ENCODE results near the gene FBXL4. TPM values are rescaled to one million over a fixed set of nuclear protein-coding genes. Genes with fewer than 3 reads are reported as not detected.

Gene FBXL4
- total RNA-seq, 6 donors from 2014 or later = 6.3 to 25.9 (median 14.4) TPM

DNA sequence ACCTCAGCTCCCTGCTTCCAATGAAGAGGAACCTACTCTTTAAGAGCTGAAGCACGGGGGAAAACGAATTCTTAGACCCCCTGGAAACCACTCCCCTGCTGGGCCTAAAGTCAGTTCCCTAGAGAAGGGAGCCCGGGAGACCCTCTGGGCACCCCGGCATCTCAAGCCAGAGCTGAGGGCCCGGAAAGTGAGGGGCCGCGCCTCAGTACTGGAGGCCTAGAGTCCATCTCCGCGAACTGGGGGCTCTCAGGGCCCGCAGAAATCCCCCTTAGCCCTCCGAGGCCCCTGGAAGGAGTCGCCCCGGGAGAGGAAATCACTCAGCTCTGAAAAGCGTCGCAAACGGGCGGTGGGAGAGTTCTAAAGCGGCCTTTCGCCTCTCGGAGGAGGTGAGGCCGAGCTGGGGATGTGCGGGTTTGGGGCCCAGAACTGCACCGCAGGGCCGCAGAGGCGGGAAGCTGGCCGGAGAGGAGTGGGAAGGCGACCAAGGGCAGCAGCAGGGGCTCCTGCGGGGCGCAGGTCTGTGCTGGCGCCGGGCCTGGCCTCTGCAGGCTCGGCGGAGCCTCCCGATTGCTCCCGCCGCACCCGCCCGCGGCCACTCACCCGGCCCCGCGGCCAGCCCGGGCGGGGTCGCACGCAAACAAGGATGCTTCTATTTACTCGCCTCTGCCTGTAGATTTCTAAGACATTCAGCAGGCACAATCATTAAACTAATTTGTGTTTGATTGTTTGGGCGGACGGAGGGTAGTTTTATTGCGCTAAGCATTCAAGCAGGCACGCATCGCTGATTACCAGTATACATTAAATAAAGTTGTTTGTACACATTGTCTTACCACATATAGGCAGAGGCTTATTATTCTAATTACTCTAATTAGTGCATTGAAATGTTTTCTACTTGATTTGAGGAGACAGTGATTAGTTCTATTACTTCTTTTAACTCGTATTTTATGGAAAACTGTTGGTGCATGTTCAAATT, 104.2 kb downstream of the FBXL4 start:
- peaks cover 5 to 89% (median 45%) of the 10 kb centered on the region in 4 donors for H3K27me3 ChIP-seq
- H3K4me1 ChIP-seq = peaks cover 30 to 50% (median 32%) of the 10 kb centered on the region in 4 donors
- 9 to 11% methylated on average over 39 to 51 of the region's 53 CpGs for WGBS, 2 donors
- no peaks in the 10 kb centered on the region for H3K36me3 ChIP-seq
- TF ChIP-seq EP300 (IDR thresholded peaks at IDR 0.05) (no peak), POLR2AphosphoS5 (IDR thresholded peaks at IDR 0.05) (no peak), POLR2A (IDR thresholded peaks at IDR 0.05) (no peak)
- TF ChIP-seq, protein P1, sequence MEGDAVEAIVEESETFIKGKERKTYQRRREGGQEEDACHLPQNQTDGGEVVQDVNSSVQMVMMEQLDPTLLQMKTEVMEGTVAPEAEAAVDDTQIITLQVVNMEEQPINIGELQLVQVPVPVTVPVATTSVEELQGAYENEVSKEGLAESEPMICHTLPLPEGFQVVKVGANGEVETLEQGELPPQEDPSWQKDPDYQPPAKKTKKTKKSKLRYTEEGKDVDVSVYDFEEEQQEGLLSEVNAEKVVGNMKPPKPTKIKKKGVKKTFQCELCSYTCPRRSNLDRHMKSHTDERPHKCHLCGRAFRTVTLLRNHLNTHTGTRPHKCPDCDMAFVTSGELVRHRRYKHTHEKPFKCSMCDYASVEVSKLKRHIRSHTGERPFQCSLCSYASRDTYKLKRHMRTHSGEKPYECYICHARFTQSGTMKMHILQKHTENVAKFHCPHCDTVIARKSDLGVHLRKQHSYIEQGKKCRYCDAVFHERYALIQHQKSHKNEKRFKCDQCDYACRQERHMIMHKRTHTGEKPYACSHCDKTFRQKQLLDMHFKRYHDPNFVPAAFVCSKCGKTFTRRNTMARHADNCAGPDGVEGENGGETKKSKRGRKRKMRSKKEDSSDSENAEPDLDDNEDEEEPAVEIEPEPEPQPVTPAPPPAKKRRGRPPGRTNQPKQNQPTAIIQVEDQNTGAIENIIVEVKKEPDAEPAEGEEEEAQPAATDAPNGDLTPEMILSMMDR (IDR thresholded peaks at IDR 0.05) = no peak
- DNase-seq (peak in 1 of 2 donors; percentile 77), ATAC-seq (ENCODE audit: low FRiP score in 2 of 2) (no peak)
- H3K4me3 ChIP-seq = no peak overlapping the region
- no peaks in the 10 kb centered on the region for H3K9me3 ChIP-seq
- H3K27ac ChIP-seq = no peak overlapping the region

DNA sequence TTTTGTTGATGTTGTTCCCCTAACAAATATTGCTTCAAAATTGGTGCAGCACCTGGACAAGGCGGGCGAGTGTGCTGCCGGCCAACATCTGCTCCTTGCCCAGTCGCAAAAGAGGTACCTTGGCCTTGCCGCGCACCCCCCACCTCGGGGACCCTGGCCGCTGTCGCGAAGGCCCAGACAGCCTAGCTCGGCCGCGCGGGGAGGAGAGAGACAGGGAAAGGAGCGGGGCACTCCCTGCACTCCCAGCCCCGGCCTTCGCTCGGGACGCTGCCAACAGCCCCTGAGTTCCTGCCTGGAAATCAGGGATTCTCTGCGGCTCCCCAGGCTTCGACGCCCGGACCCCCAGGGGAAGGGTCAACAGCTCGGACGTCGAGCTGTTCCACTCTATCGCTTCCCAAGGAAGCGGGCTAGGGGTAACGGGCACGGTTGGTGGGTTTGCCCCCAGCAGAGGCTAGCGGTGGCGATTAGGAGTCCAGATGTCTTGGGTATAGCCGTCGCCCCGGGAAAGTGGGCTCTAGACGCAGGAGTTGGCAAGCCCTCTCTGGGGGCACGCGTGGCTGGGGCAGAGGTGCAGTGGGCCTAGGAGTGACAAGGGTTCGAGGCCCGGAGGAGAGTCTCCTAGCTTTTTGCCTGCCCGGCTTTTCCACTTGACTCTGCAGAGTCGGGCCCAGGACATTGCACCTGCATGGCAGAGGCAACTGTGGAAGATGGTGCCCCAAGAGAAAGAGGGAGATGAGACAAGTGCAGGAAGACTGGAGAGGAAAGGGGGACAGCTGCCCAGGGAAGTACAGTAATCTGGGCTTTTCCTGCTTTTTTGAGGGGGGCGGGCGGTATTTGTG, 105.2 kb downstream of the FBXL4 start:
- Histone ChIP-seq H3K4me3 (no peak overlapping the region), H3K27me3 (peaks cover 9 to 89% (median 41%) of the 10 kb centered on the region in 4 donors), H3K4me1 (peaks cover 23 to 40% (median 24%) of the 10 kb centered on the region in 4 donors), H3K27ac (no peak overlapping the region), H3K36me3 (no peaks in the 10 kb centered on the region), H3K9me3 (no peaks in the 10 kb centered on the region)
- peak in 1 of 2 donors; percentile 76 for DNase-seq
- WGBS, 2 donors = 8 to 10% methylated on average over 27 to 38 of the region's 44 CpGs
- TF ChIP-seq, protein P1 (IDR thresholded peaks at IDR 0.05) = no peak
- TF ChIP-seq POLR2AphosphoS5 (IDR thresholded peaks at IDR 0.05) (no peak), EP300 (IDR thresholded peaks at IDR 0.05) (no peak), POLR2A (IDR thresholded peaks at IDR 0.05) (no peak)
- no peak for ATAC-seq (ENCODE audit: low FRiP score in 2 of 2)

DNA sequence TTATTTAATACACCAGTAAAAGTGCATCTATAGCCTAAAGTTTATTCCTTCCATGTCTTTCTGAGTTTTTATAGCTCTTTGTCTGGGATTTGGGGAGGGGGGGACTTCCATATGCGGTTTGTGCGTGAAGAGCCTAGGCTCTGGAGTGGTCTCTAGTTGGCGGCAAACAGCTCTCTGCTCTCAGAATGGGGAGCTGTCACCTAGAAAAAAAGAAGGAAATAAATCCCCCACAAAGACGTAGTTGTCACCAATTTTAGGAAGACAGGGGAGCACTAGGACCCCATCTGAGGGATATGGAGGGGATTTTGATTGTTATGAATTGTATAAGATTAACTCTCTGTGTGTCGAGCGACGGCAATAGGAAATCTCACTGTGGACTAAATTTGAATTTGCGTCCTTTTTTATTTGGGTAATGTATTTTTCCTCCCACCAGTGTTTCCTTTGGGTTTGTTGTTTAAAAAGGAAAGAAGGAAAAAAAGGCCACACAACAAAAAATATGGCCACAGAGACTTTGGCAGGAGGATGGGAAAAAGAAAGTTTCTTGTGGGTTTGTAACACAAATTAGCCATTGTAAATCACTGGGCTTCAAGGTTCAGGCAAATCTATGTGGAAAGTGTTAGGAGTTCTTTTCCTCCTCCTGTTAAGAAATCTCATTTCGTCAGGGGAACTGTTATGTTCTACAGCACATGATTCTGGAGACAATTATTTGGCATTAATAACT, 106.0 kb downstream of the FBXL4 start:
- H3K9me3 ChIP-seq = no peaks in the 10 kb centered on the region
- no peaks in the 10 kb centered on the region for H3K36me3 ChIP-seq
- H3K4me1 ChIP-seq = peaks cover 19 to 39% (median 22%) of the 10 kb centered on the region in 4 donors
- H3K27me3 ChIP-seq = peaks cover 9 to 89% (median 44%) of the 10 kb centered on the region in 4 donors
- WGBS, 2 donors = 16 to 29% methylated on average over 9 of the region's 9 CpGs
- no peak overlapping the region for H3K4me3 ChIP-seq
- H3K27ac ChIP-seq = no peak overlapping the region
- TF ChIP-seq POLR2AphosphoS5 (IDR thresholded peaks at IDR 0.05) = no peak
- no peak for TF ChIP-seq EP300 (IDR thresholded peaks at IDR 0.05)
- no peak for TF ChIP-seq POLR2A (IDR thresholded peaks at IDR 0.05)
- TF ChIP-seq, protein P1 (IDR thresholded peaks at IDR 0.05) = no peak
- DNase-seq (no peak), ATAC-seq (ENCODE audit: low FRiP score in 2 of 2) (no peak)

DNA sequence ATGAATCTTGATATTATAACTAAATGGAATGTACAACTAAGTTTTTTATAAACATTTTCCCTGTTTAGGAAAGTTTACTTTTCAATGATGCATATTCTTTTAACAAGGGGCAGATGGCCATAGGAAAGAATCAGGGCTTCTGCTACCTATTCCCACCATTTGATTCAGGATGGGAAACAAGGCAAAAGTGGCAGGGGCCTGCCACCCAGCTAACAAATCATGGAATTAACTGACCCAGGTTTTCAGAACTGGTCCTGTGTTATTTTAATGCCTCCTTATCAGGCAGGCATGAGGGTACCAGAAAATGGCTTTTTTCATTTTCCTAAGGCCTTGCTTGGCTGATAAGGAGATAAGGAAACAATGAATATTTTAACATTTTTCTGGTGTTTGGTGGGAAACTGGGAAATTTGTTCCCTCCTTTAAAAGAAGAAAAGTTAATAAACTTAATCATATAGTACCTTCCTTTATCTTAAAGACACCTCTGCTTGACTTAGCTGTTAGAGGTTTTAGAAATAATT, 106.7 kb downstream of the FBXL4 start:
- H3K9me3 ChIP-seq = no peaks in the 10 kb centered on the region
- no peak for TF ChIP-seq POLR2AphosphoS5 (IDR thresholded peaks at IDR 0.05)
- no peak for TF ChIP-seq EP300 (IDR thresholded peaks at IDR 0.05)
- TF ChIP-seq POLR2A (IDR thresholded peaks at IDR 0.05) = no peak
- TF ChIP-seq, protein P1 (IDR thresholded peaks at IDR 0.05) = no peak
- H3K4me1 ChIP-seq = peaks cover 20 to 46% (median 25%) of the 10 kb centered on the region in 4 donors
- no peak overlapping the region for H3K4me3 ChIP-seq
- peaks cover 9 to 89% (median 47%) of the 10 kb centered on the region in 4 donors for H3K27me3 ChIP-seq
- ATAC-seq (ENCODE audit: low FRiP score in 2 of 2) = no peak
- no peak for DNase-seq
- no peaks in the 10 kb centered on the region for H3K36me3 ChIP-seq
- no peak overlapping the region for H3K27ac ChIP-seq
